Activated CD8-positive, alpha-beta memory T cell treated with anti-CD3 and anti-CD28 coated beads for 24 hours (primary cell): ENCODE data around the gene TFPI2.

ENCODE experiments used
- DNase-seq: peaks from one replicate; pipeline ENCODE4 v3.0.0-alpha.2; 2020

TFPI2 gene

GRCh38 chr7:93851536-93851935 lies 39.0 kb downstream of the TFPI2 start:
- no peak for DNase-seq

GRCh38 chr7:93843260-93843659 lies 47.3 kb downstream of the TFPI2 start:
- no peak for DNase-seq

- DNase-seq, result no peak
These were observed 51.6 kb downstream of the TFPI2 start for GRCh38 chr7:93838966-93839365.

- DNase-seq, result no peak
These were observed 53.3 kb downstream of the TFPI2 start for GRCh38 chr7:93837245-93837644.

GRCh38 chr7:93836116-93836515 lies 54.4 kb downstream of the TFPI2 start:
- DNase-seq, result no peak

GRCh38 chr7:93835702-93836101 lies 54.9 kb downstream of the TFPI2 start:
- no peak for DNase-seq
